Measurements from ENCODE around the gene NFILZ. TPM values are rescaled to one million over a fixed set of nuclear protein-coding genes. Genes with fewer than 3 reads are reported as not detected.

The NFILZ gene
- total RNA-seq, 1 donor from 2014 or later: not detected

DNA sequence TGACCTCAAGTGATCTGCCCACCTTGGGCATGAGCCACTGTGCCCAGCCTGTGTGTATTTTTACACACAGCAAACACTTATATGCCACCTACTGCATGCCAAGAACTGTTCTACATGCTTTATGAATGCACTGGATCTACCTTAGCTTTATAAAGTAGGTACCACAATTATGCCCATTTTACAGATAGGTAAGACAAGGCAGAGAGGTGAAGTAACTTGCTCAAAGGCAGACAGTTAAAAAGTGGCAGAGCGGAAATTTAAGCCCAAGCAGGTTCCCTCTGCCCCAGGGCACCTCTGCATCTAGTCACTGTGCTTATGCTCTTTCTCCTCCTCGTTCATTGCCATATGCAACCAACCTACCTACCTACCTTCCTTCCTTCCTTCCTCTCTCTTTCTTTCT lies 30.4 kb upstream of the NFILZ start:
- no peak overlapping the region for H3K4me3 Mint-ChIP-seq (ENCODE audit: unreplicated experiment)
- no peak for DNase-seq (ENCODE audit: low spot score)
- H3K27me3 Mint-ChIP-seq (ENCODE audit: low read depth): no peaks in the 10 kb centered on the region
- no peak overlapping the region for H3K27ac Mint-ChIP-seq (ENCODE audit: unreplicated experiment)
- TF ChIP-seq, protein P1, sequence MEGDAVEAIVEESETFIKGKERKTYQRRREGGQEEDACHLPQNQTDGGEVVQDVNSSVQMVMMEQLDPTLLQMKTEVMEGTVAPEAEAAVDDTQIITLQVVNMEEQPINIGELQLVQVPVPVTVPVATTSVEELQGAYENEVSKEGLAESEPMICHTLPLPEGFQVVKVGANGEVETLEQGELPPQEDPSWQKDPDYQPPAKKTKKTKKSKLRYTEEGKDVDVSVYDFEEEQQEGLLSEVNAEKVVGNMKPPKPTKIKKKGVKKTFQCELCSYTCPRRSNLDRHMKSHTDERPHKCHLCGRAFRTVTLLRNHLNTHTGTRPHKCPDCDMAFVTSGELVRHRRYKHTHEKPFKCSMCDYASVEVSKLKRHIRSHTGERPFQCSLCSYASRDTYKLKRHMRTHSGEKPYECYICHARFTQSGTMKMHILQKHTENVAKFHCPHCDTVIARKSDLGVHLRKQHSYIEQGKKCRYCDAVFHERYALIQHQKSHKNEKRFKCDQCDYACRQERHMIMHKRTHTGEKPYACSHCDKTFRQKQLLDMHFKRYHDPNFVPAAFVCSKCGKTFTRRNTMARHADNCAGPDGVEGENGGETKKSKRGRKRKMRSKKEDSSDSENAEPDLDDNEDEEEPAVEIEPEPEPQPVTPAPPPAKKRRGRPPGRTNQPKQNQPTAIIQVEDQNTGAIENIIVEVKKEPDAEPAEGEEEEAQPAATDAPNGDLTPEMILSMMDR (IDR thresholded peaks at IDR 0.05): no peak
- H3K9me3 Mint-ChIP-seq (ENCODE audit: low read depth): no peaks in the 10 kb centered on the region
- peaks cover 35% of the 10 kb centered on the region for H3K36me3 Mint-ChIP-seq (ENCODE audit: low read depth)
- peaks cover 9% of the 10 kb centered on the region for H3K4me1 Mint-ChIP-seq (ENCODE audit: low read depth)

DNA sequence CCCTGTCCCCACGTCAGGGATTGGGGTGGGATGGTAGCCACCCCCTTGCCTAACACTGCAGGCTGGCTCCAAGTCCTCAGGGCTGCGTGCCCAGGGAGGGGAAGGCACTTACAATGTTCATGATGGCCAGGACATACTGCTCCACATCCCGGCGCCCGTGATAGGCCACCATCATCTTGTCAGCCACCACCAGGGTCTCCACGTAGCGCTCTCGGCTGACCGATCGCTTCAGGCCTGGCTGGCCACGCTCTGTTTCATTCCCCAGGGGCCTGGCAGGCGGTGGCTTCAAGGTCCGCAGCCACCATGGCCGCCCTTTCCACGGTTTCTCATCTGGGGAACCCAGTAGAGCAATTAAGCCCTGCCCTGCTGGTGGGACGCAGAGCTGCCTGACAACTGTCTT lies 29.6 kb upstream of the NFILZ start:
- TF ChIP-seq, protein P1 (IDR thresholded peaks at IDR 0.05): no peak
- no peak overlapping the region for H3K4me3 Mint-ChIP-seq (ENCODE audit: unreplicated experiment)
- H3K27ac Mint-ChIP-seq (ENCODE audit: unreplicated experiment): no peak overlapping the region
- DNase-seq (ENCODE audit: low spot score): no peak
- H3K4me1 Mint-ChIP-seq (ENCODE audit: low read depth): peaks cover 3% of the 10 kb centered on the region
- no peaks in the 10 kb centered on the region for H3K9me3 Mint-ChIP-seq (ENCODE audit: low read depth)
- no peaks in the 10 kb centered on the region for H3K27me3 Mint-ChIP-seq (ENCODE audit: low read depth)
- peaks cover 36% of the 10 kb centered on the region for H3K36me3 Mint-ChIP-seq (ENCODE audit: low read depth)

DNA sequence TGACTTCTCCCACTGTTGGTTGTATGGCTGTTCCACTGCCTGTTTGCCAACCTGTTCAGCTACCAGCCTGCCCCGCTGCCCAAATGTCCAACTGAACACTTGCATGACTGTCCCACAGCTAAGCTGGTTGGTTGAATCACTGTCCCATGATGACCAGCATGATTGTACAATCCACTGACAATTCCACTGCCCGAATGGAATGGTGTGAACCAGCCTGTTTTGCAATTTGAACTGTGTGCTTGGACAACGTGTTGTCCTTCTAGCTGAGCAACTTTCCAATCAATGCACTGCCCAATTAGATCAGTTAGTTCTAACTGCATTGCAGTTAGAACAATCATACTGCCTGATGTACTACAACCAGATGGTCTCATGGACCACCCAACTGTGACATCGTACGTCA lies 28.6 kb upstream of the NFILZ start:
- Mint-ChIP-seq H3K4me1 (ENCODE audit: low read depth) (peaks cover 7% of the 10 kb centered on the region), H3K27ac (ENCODE audit: unreplicated experiment) (no peak overlapping the region), H3K36me3 (ENCODE audit: low read depth) (peaks cover 35% of the 10 kb centered on the region), H3K9me3 (ENCODE audit: low read depth) (no peaks in the 10 kb centered on the region), H3K4me3 (ENCODE audit: unreplicated experiment) (no peak overlapping the region), H3K27me3 (ENCODE audit: low read depth) (no peaks in the 10 kb centered on the region)
- no peak for DNase-seq (ENCODE audit: low spot score)
- TF ChIP-seq, protein P1 (IDR thresholded peaks at IDR 0.05): no peak

DNA sequence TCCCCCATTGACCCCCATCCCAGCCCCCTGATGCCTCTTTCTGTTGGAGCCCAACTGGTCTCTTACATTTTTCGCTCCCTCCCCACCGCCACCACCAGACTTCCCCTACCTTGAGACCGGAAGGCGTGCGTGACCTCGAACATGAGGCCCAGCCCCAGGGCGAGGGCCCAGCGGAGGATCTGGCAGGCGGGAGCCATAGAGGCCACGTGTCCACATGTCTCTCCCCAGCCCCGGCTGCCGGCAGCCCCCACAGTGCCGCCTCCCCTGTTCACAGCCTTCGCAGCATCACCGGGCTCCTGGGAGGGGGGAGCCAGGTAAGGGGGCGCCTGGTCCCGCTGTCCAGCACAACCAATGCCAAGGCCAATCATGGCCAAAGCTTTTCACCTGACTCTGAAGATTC lies 24.9 kb upstream of the NFILZ start:
- no peak overlapping the region for H3K27ac Mint-ChIP-seq (ENCODE audit: unreplicated experiment)

DNA sequence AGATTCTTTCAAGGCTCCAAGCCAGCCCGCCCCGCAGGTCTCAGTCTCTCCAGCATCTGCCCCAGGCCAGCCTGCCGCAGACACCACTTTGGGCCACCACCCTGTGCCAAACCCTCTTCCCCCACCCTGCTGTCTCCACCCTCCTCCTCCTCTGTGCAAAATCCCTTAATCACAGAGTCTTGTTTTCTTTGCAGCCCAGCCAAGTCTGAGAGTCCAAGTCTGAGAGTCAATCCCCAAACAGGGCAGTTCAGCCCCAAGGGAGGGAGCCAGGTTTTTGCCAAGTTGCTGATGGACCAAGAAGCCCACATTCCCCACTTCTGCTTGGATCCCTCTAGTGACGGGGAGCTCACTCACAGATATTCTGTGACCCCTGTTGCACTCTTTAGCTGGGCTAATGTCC lies 23.0 kb upstream of the NFILZ start:
- Mint-ChIP-seq H3K4me1 (ENCODE audit: low read depth) (peaks cover 39% of the 10 kb centered on the region), H3K9me3 (ENCODE audit: low read depth) (no peaks in the 10 kb centered on the region), H3K27me3 (ENCODE audit: low read depth) (no peaks in the 10 kb centered on the region), H3K36me3 (ENCODE audit: low read depth) (peaks cover 15% of the 10 kb centered on the region), H3K4me3 (ENCODE audit: unreplicated experiment) (peak overlapping the region; percentile 29), H3K27ac (ENCODE audit: unreplicated experiment) (peak overlapping the region; percentile 86)
- no peak for DNase-seq (ENCODE audit: low spot score)
- TF ChIP-seq, protein P1 (IDR thresholded peaks at IDR 0.05): no peak

More for the DNA sequence above, 24.9 kb upstream of the NFILZ start:
- H3K9me3 Mint-ChIP-seq (ENCODE audit: low read depth): no peaks in the 10 kb centered on the region
- H3K4me3 Mint-ChIP-seq (ENCODE audit: unreplicated experiment): no peak overlapping the region
- no peak for DNase-seq (ENCODE audit: low spot score)
- H3K27me3 Mint-ChIP-seq (ENCODE audit: low read depth): no peaks in the 10 kb centered on the region
- peaks cover 25% of the 10 kb centered on the region for H3K36me3 Mint-ChIP-seq (ENCODE audit: low read depth)
- TF ChIP-seq, protein P1 (IDR thresholded peaks at IDR 0.05): no peak
- H3K4me1 Mint-ChIP-seq (ENCODE audit: low read depth): peaks cover 28% of the 10 kb centered on the region

Data from chondrocyte (in vitro differentiated cells).